Measurements from ENCODE around the gene GALNT18.
A peak's percentile ranks its signal among the peaks of the same experiment; 100 is the strongest.

The GALNT18 gene

DNA sequence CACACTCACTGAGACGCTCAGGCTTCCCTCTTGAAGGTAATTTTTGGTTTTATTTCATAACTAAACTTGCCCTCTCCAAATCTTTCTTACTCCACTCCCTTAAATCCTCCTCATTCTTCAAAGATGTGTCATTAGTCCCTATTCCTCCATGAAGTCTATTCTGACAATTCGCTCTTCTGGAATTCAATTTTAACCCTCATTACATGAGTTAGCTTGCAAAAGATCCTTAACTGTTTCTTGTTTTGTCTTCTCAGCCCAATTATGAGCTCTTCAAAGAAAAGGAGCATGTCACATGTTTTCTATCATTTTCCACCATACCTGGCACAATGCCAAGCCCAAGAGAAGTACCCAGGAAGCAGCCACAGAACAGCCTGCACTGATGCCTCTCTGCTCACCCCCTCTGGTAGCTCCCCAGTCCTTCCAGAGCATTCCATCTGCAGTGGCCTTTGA is 13.0 kb downstream of the GALNT18 start:
- no peak overlapping the region for H3K27ac ChIP-seq (ENCODE audit: extremely low read depth, low read depth, low read length)
- peaks cover 3% of the 10 kb centered on the region; the same call in 1 of the 2 replicates for H3K4me1 ChIP-seq (ENCODE audit: control insufficient read depth, insufficient read depth, low read length)
- peak; percentile 43; the same call in 1 of the 2 replicates for TF ChIP-seq ZNF660 (tag by site-specific recombination; IDR thresholded peaks at IDR 0.05)
- TF ChIP-seq IKZF3 (tag by site-specific recombination; IDR thresholded peaks at IDR 0.05): no peak
- no peak for TF ChIP-seq ZNF416 (tag by site-specific recombination; IDR thresholded peaks at IDR 0.05)
- TF ChIP-seq ZNF423 (tag by site-specific recombination; IDR thresholded peaks at IDR 0.05): no peak
- TF ChIP-seq ZNF544 (tag by site-specific recombination; IDR thresholded peaks at IDR 0.05): peak; percentile 85
- peak; percentile 57 for TF ChIP-seq ZNF341 (tag by site-specific recombination; IDR thresholded peaks at IDR 0.05; ENCODE audit: low read depth)
- no peak for TF ChIP-seq ZBTB44 (tag by site-specific recombination; IDR thresholded peaks at IDR 0.05)
- TF ChIP-seq ZNF121 (tag by site-specific recombination; IDR thresholded peaks at IDR 0.05): no peak
- TF ChIP-seq ZNF37A (tag by site-specific recombination; IDR thresholded peaks at IDR 0.05): 0 out of 2 replicates have a peak, but pooled peaks have one; percentile 25
- CTCF ChIA-PET: interaction anchor here (0.6 to 0.7 kb wide), 2 partner anchors 49 to 204 kb away, joined by 3 read pairs; no protein-coding TSS in a partner anchor
- H3K4me3 ChIP-seq (ENCODE audit: low read depth, low read length): no peak overlapping the region
- POLR2A ChIA-PET: no interaction called here
- H3K36me3 ChIP-seq (ENCODE audit: control insufficient read depth in 2 of 2, insufficient read depth in 1 of 2, low read length in 2 of 2): no peaks in the 10 kb centered on the region
- H3K9me3 ChIP-seq (ENCODE audit: control insufficient read depth, insufficient read depth, low read depth, low read length): no peaks in the 10 kb centered on the region

- TF ChIP-seq, protein P1, sequence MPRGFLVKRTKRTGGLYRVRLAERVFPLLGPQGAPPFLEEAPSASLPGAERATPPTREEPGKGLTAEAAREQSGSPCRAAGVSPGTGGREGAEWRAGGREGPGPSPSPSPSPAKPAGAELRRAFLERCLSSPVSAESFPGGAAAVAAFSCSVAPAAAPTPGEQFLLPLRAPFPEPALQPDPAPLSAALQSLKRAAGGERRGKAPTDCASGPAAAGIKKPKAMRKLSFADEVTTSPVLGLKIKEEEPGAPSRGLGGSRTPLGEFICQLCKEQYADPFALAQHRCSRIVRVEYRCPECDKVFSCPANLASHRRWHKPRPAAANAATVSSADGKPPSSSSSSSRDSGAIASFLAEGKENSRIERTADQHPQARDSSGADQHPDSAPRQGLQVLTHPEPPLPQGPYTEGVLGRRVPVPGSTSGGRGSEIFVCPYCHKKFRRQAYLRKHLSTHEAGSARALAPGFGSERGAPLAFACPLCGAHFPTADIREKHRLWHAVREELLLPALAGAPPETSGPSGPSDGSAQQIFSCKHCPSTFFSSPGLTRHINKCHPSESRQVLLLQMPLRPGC (tag by site-specific recombination; IDR thresholded peaks at IDR 0.05): no peak
- TF ChIP-seq ZNF561 (tag by site-specific recombination; IDR thresholded peaks at IDR 0.05; ENCODE audit: borderline replicate concordance) (no peak), GFI1B (tag by site-specific recombination; IDR thresholded peaks at IDR 0.05) (no peak), ZNF248 (tag by site-specific recombination; IDR thresholded peaks at IDR 0.05) (no peak), ZBTB20 (tag by site-specific recombination; IDR thresholded peaks at IDR 0.05) (no peak)
- ChIA-PET POLR2A (no interaction called here), CTCF (no interaction called here)
- no peak overlapping the region for H3K27ac ChIP-seq (ENCODE audit: extremely low read depth, low read depth, low read length)
- no peaks in the 10 kb centered on the region for H3K9me3 ChIP-seq (ENCODE audit: control insufficient read depth, insufficient read depth, low read depth, low read length)
- peaks cover 3% of the 10 kb centered on the region; the same call in 1 of the 2 replicates for H3K4me1 ChIP-seq (ENCODE audit: control insufficient read depth, insufficient read depth, low read length)
- H3K36me3 ChIP-seq (ENCODE audit: control insufficient read depth in 2 of 2, insufficient read depth in 1 of 2, low read length in 2 of 2): no peaks in the 10 kb centered on the region
- H3K4me3 ChIP-seq (ENCODE audit: low read depth, low read length): no peak overlapping the region
These were observed 14.0 kb downstream of the GALNT18 start for GRCh38 chr11:11607772-11608171.

- H3K4me3 ChIP-seq (ENCODE audit: low read depth, low read length): no peak overlapping the region
- CTCF ChIA-PET: interaction anchor here (0.5 kb wide), 1 partner anchor 33 kb away, joined by 4 read pairs; no protein-coding TSS in a partner anchor
- no peak for TF ChIP-seq PBX3 (CRISPR knock-in tag; IDR thresholded peaks at IDR 0.05)
- TF ChIP-seq ZNF596 (tag by site-specific recombination; IDR thresholded peaks at IDR 0.05): no peak
- TF ChIP-seq PRDM2 (tag by site-specific recombination; IDR thresholded peaks at IDR 0.05; ENCODE audit: borderline replicate concordance): no peak
These were observed 15.9 kb downstream of the GALNT18 start for GRCh38 chr11:11605821-11606450.

More at GRCh38 chr11:11605821-11606450, 15.9 kb downstream of the GALNT18 start:
- H3K27ac ChIP-seq (ENCODE audit: extremely low read depth, low read depth, low read length): no peak overlapping the region
- POLR2A ChIA-PET: no interaction called here
- peaks cover 3% of the 10 kb centered on the region; the same call in 1 of the 2 replicates for H3K4me1 ChIP-seq (ENCODE audit: control insufficient read depth, insufficient read depth, low read length)
- H3K9me3 ChIP-seq (ENCODE audit: control insufficient read depth, insufficient read depth, low read depth, low read length): no peaks in the 10 kb centered on the region
- no peaks in the 10 kb centered on the region for H3K36me3 ChIP-seq (ENCODE audit: control insufficient read depth in 2 of 2, insufficient read depth in 1 of 2, low read length in 2 of 2)
